ENCODE data around the gene NUP85. TPM values are rescaled to one million over a fixed set of nuclear protein-coding genes. Genes with fewer than 3 reads are reported as not detected.
"Not testable (repeated sequence)": the region's sequence is repeated elsewhere in the genome, so short reads cannot be mapped to it uniquely, and the experiment has no call there.

NUP85 gene
- total RNA-seq, 1 donor from 2014 or later, result 33.5 TPM

DNA sequence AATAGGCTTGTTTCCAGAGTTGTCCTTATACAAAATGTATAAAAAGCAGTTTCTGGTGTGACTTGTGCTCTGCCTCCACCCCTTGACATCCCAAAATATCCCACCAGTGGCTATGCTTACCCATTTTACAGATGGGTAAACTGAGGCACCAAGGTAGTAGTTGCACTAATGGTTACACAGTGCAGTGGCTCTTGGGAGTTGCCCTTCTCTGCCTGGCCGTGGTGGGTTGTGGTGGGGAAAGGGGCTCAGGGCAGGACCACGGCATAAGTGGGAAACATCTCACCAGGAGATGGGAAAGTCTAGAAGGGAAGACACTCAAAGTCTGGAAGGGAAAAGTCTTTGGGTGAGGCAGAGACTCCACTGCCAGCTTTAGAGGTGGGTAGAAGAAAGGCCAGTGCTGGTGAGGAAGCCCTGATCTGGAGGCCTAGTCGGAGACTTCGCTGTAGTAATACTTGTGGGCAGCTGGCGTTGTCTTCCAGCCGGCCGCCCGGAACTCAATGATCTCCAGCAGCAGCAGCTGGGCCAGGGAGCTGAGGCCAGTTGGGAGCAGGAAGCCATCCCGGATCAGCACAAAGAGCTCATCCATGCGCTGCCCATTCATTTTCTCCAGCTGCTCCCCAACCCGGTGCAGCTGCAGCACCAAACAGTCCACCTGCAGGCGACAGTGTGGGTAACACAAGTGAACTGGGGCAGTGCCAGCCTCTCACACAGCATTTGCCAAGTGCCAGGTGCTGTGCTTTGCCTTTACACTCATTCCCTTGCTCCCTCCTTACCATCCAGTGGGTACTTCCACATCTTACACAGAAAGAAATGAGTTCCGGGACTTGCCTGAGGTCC, 61.1 kb downstream of the NUP85 start:
- no peak for DNase-seq (ENCODE audit: low spot score)

DNA sequence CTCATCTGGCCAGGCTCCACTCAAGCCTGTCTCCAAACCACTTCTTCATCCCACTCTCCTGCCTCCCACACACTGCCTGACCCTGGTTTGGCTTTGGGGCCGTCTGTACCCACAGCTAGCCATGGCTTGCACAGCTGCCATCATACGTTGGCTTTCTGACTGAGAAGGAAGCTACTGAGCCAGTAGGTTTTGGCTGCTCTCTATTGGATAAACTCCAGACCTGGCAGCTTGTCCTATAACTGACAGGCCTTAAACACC, 61.6 kb downstream of the NUP85 start:
- DNase-seq (ENCODE audit: low spot score), result peak; percentile 15

DNA sequence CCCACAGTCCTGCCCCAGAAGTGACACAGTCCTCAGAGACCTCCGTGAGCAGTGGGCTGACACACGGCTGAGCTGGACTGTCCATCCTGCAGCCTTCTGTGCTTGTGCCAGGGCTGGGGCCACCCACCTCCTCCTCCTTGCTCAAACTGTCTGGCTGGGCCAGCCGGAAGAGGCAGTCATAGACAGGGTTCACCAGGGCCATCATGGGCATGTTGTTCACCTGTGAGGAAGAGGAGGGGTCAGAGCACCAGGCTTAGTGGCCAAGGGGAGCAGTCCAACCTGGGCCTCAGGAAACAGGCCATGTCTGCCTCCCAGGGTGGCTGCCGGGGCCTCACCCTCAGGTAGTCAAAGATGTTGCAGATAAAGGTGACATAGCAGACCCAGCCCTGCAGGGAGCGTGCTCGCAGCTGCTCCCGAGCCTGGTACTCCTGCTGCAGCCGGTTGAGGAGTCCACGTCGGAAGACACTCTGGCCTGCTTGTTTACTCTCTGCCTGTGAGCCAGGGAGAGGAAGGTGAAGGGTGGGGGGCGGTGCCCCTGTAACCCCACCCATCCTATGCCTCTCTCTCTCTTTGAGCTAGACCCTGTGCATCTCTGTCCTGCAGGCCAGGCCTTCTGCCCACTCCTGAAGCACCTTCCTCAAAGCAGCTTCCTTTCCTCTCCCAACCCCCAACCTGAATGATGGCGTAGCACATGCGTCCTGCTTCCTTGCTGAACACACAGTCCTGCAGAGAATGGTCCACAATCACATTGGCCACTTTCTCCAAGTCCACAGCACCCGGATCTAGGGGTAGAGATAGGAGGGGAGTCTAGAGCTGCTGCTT, 62.1 kb downstream of the NUP85 start:
- DNase-seq (ENCODE audit: low spot score), result no peak

DNA sequence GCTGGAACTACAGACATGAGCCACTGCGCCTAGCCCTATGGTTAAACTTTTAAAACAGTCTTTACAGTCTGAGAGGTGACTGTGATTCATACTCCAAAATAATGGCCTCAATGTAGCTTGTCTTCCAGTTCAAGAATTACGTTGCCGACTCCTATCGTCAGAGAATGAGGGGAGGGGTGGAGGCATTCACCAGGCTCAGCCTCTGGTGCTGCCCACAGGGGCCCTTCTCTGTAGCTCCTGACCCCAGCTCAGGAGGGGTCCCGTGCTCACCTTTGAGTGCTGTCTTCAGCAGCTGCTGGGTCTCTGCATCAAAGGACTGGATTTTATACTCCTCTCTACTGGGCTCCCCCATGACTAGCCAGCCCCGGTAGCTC, 64.4 kb downstream of the NUP85 start:
- DNase-seq (ENCODE audit: low spot score), result no peak

- DNase-seq (ENCODE audit: low spot score), result peak; percentile 61
Observed at GRCh38 chr17:75270218-75270965, 64.9 kb downstream of the NUP85 start.

DNA sequence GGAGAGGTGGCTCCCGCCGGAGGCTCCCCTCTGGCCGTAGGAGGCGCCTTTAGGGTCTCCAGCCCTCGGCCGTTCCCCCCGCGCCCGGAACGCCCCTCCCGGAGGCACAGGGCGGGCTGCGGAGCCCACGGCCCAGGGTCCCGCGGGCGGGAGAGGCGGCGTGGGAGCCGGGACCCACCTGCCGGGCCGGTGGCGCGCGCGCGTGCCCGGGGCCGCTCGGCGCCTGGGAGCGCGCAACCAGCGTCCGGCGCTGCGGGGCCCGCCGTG, 65.4 kb downstream of the NUP85 start, which contains the start of gene MIF4GD:
Gene MIF4GD, minus strand, starts transcription at position 266 of the 267 bp plus-strand sequence. CDS start 1,036 bp downstream, outside the sequence.
- DNase-seq (ENCODE audit: low spot score), result no peak

DNA sequence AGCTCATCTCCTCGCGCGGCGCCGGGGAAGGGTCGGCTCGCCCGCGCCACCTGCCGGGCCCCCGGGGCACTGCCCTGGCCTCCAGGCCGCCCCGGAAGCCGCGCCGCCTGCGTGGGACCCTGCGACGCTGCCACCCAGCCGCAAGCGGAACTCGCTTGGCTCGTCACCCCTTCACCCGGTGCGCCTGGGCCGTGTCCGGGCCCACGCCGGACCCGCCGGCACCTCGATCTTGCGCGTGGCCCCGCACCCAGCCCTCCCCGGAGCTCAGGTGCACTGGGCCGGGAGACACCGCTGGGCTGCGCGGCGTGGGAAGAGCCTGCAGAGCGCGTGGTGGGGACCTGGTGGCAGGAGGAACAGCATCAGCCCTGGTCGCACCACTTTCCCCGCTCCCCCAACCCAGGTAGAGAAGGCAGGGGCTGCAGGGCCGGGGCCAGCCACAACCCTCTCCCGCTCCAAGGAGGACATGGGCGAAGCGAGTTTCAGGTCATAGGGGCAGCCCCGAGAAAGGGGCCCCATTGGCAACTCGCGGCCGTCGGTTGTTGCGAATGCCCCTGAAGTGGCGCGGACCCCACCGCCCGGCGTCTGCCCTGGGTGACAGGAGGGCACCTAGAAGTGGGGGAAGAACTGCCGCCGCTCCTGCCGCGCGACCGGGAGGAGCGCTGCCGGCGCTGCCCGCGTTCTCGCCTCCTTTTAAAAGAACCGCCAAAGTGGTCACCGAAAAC, 65.9 kb downstream of the NUP85 start:
- peak; percentile 75 for DNase-seq (ENCODE audit: low spot score)

GRCh38 chr17:75271955-75272847, 66.7 kb downstream of the NUP85 start:
- no peak for DNase-seq (ENCODE audit: low spot score)

GRCh38 chr17:75272848-75273184, 67.3 kb downstream of the NUP85 start:
- DNase-seq (ENCODE audit: low spot score), result no peak

DNA sequence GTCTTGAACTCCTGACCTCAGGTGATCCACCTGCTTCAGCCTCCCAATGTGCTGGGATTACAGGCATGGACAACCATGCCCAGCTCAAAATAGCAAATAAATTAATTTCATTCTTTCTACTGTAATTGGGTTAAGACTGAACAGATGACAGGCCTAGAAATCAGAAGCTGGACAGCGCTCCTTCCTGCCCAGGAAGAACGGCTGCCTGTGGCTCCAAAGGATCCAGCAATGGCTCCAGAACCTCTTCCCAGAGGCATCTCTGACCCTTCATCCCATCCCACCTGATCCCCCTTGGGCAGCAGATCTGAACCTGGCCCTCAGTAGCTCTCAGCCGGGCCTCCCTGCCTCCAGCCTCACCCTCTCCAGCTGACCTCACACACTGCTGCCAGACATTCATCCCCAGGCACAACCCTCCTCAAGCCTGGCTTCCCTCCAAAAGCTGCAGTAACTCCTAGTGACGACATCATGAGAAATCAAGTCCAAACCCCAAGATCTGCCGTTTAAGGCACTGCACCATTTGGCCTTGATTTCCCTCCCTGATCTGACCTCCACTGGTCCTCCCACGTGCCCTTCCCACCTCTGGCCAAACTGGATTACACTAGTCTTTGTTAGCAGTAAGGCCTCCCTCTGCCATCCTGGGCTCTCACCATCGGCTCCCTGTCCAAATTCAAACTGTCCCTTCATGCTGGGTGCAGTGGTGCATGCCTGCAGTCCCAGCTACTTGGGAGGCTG, 68.7 kb downstream of the NUP85 start:
- DNase-seq (ENCODE audit: low spot score), result no peak

- DNase-seq (ENCODE audit: low spot score), result peak; percentile 42
Observed at GRCh38 chr17:75277664-75278071, 72.2 kb downstream of the NUP85 start.

DNA sequence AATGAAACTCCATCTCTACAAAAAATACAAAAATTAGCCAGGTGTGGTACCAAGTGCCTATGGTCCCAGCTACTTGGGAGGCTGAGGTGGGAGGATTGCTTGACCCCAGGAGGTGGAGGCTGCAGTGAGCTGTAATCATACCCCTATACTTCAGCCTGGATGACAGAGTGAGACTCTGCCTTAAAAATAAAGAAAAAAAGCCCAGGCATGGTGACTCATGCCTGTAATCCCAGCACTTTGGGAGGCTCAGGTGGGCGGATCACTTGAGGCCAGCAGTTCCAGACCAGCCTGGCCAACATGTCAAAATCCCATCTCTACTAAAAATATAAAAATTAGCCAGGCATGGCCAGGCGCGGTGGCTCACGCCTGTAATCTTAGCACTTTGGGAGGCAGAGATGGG, 74.7 kb downstream of the NUP85 start:
- DNase-seq (ENCODE audit: low spot score), result not testable (repeated sequence)

DNA sequence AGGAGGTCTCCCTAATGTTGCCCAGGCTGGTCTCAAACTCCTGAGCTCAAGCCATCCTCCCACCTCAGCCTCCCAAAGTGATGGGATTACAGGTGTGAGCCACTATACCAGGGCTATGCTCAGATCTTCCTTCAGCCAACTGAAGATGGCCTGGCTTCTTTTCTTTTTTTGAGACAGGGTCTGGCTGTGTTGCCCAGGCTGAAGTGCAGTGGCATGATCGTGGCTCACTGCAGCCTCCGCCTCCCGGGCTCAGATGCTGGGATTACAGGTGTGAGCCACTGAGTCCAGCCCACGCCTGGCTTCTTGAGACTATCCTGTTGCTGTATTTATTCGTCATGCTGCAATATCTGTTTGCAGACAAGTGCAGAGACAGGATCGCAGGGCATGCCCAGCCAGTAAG, 79.6 kb downstream of the NUP85 start:
- no peak for DNase-seq (ENCODE audit: low spot score)

Other genes with a start within 250 kb of the NUP85 start
- gene HID1, start 232.9 kb upstream of the NUP85 start, total RNA-seq (ENCODE audit: insufficient read depth, low replicate concordance), result 8.9 TPM
- 3.1 TPM for gene CDR2L, start 218.0 kb upstream of the NUP85 start, total RNA-seq (ENCODE audit: insufficient read depth, low replicate concordance)
- 24.6 TPM for gene MRPL58, start 193.0 kb upstream of the NUP85 start, total RNA-seq (ENCODE audit: insufficient read depth, low replicate concordance)
- 231 TPM for gene ATP5PD, start 158.7 kb upstream of the NUP85 start, total RNA-seq (ENCODE audit: insufficient read depth, low replicate concordance)
- gene KCTD2, start 158.5 kb upstream of the NUP85 start, total RNA-seq (ENCODE audit: insufficient read depth, low replicate concordance), result 21.2 TPM
- gene SLC16A5, start 117.7 kb upstream of the NUP85 start, total RNA-seq (ENCODE audit: insufficient read depth, low replicate concordance), result 20.7 TPM
- gene ARMC7, start 95.7 kb upstream of the NUP85 start, total RNA-seq (ENCODE audit: insufficient read depth, low replicate concordance), result 2.6 TPM
- gene NT5C, start 73.9 kb upstream of the NUP85 start, total RNA-seq (ENCODE audit: insufficient read depth, low replicate concordance), result 47.7 TPM
- 16.6 TPM for gene JPT1, start 51.2 kb upstream of the NUP85 start, total RNA-seq (ENCODE audit: insufficient read depth, low replicate concordance)
- 67.2 TPM for gene SUMO2, start 22.7 kb upstream of the NUP85 start, total RNA-seq (ENCODE audit: insufficient read depth, low replicate concordance)
- gene GGA3, start 55.9 kb downstream of the NUP85 start, total RNA-seq (ENCODE audit: insufficient read depth, low replicate concordance), result 33.7 TPM
- gene MRPS7, start 56.2 kb downstream of the NUP85 start, total RNA-seq (ENCODE audit: insufficient read depth, low replicate concordance), result 14.9 TPM
- gene MIF4GD, start 65.6 kb downstream of the NUP85 start, total RNA-seq (ENCODE audit: insufficient read depth, low replicate concordance), result 2.9 TPM
- gene SLC25A19, start 83.8 kb downstream of the NUP85 start, total RNA-seq (ENCODE audit: insufficient read depth, low replicate concordance), result 43.1 TPM
- gene GRB2, start 200.0 kb downstream of the NUP85 start, total RNA-seq (ENCODE audit: insufficient read depth, low replicate concordance), result 58.5 TPM

All from umbilical cord (tissue), 2 donors.